NCI-H2227 treated with DMSO at 0.1 percent for 48 hours (cell line): Measurements from ENCODE around the gene PACS1.
A peak's percentile ranks its signal among the peaks of the same experiment; 100 is the strongest.
"Not testable (repeated sequence)": the region's sequence is repeated elsewhere in the genome, so short reads cannot be mapped to it uniquely, and the experiment has no call there.

ENCODE experiments used
- DNase-seq: peaks from one replicate; lab custom pipeline; 2025; lab: John Stamatoyannopoulos, UW

Gene PACS1

GRCh38 chr11:66277064-66277463 is 207.0 kb downstream of the PACS1 start:
- DNase-seq, result not testable (repeated sequence)

- DNase-seq, result no peak
Observed at GRCh38 chr11:66277471-66278362, 207.6 kb downstream of the PACS1 start, which contains the start of gene CNIH2. Gene CNIH2 (plus strand): TSS chr11:66278175. CDS start chr11:66278457, 282 bp downstream.

GRCh38 chr11:66278363-66279091 is 208.5 kb downstream of the PACS1 start:
- peak; percentile 39 for DNase-seq

GRCh38 chr11:66279092-66279734 is 209.1 kb downstream of the PACS1 start:
- no peak for DNase-seq

GRCh38 chr11:66280428-66280827 is 210.4 kb downstream of the PACS1 start:
- DNase-seq, result no peak

GRCh38 chr11:66281001-66281400 is 210.9 kb downstream of the PACS1 start:
- DNase-seq, result no peak

- no peak for DNase-seq
Observed at GRCh38 chr11:66281776-66282467, 211.8 kb downstream of the PACS1 start.

GRCh38 chr11:66282468-66283455 is 212.7 kb downstream of the PACS1 start:
- DNase-seq, result peak; percentile 95

- no peak for DNase-seq
Observed at GRCh38 chr11:66283461-66284105, 213.5 kb downstream of the PACS1 start.

- DNase-seq, result no peak
Observed at GRCh38 chr11:66284526-66285078, 214.5 kb downstream of the PACS1 start.

GRCh38 chr11:66285250-66285947 is 215.3 kb downstream of the PACS1 start:
- DNase-seq, result no peak

- DNase-seq, result no peak
Observed at GRCh38 chr11:66286699-66287098, 216.6 kb downstream of the PACS1 start.

GRCh38 chr11:66287211-66287888 is 217.3 kb downstream of the PACS1 start:
- no peak for DNase-seq

GRCh38 chr11:66287889-66288670 is 218.0 kb downstream of the PACS1 start:
- no peak for DNase-seq

GRCh38 chr11:66288671-66289547 is 218.8 kb downstream of the PACS1 start, which contains the start of gene YIF1A:
Gene YIF1A (minus strand): TSS chr11:66289143. CDS start chr11:66288985, 158 bp downstream.
- peak; percentile 99 for DNase-seq

- DNase-seq, result peak; percentile 83
Observed at GRCh38 chr11:66289548-66290329, 219.7 kb downstream of the PACS1 start.
